GM19468 (cell line): ENCODE measurements around the gene SLC16A3.
"Not testable (repeated sequence)": the region's sequence is repeated elsewhere in the genome, so short reads cannot be mapped to it uniquely, and the experiment has no call there.

ENCODE experiments used
- ATAC-seq: cut with Tn5 transposase; IDR thresholded peaks from one replicate; pipeline ENCODE4 v1.9.1; 2021; ENCODE audit warnings: mild to moderate bottlenecking, moderate library complexity, moderate number of reproducible peaks; ENCODE audit not compliant: unreplicated experiment; ENCODE audit errors: extremely low read depth

Gene SLC16A3

GRCh38 chr17:82203920-82204319 is 24.9 kb upstream of the SLC16A3 start:
- no peak for ATAC-seq

- ATAC-seq: no peak
Measured at GRCh38 chr17:82204831-82205719, 23.8 kb upstream of the SLC16A3 start.

- ATAC-seq: no peak
Measured at GRCh38 chr17:82205720-82206508, 22.9 kb upstream of the SLC16A3 start.

- ATAC-seq: not testable (repeated sequence)
Measured at GRCh38 chr17:82210655-82211054, 18.2 kb upstream of the SLC16A3 start.

GRCh38 chr17:82212331-82213250 is 16.3 kb upstream of the SLC16A3 start, which contains the start of gene CCDC57:
Gene CCDC57, minus strand, starts transcription at chr17:82212842. Its CDS starts 10,898 bp downstream, at chr17:82201944.
- ATAC-seq: no peak

GRCh38 chr17:82213251-82214011 is 15.4 kb upstream of the SLC16A3 start:
- no peak for ATAC-seq

- ATAC-seq: no peak
Measured at GRCh38 chr17:82214012-82214628, 14.7 kb upstream of the SLC16A3 start.

GRCh38 chr17:82215095-82215971 is 13.5 kb upstream of the SLC16A3 start:
- no peak for ATAC-seq

GRCh38 chr17:82215972-82216300 is 12.9 kb upstream of the SLC16A3 start:
- no peak for ATAC-seq

- peak; percentile 20 for ATAC-seq
Measured at GRCh38 chr17:82216301-82217119, 12.3 kb upstream of the SLC16A3 start.

- ATAC-seq: no peak
Measured at GRCh38 chr17:82217120-82217529, 11.7 kb upstream of the SLC16A3 start.

GRCh38 chr17:82217530-82218204 is 11.2 kb upstream of the SLC16A3 start:
- ATAC-seq: no peak

GRCh38 chr17:82218349-82219075 is 10.3 kb upstream of the SLC16A3 start:
- no peak for ATAC-seq

GRCh38 chr17:82219083-82219482 is 9.8 kb upstream of the SLC16A3 start:
- ATAC-seq: no peak

GRCh38 chr17:82219753-82220709 is 8.8 kb upstream of the SLC16A3 start:
- no peak for ATAC-seq
